HEK293T (cell line): ENCODE measurements around the gene ALOX5AP.

Experiments
- CTCF ChIA-PET: fragments of 350-600 bp; formaldehyde crosslinking; extraction: SDS; loops from one replicate; lab custom pipeline; 2021; ENCODE audit warnings: antibody characterized with exemption, inconsistent platforms; lab: Yijun Ruan, JAX
- POLR2A ChIA-PET: fragments of 350-600 bp; formaldehyde crosslinking; extraction: SDS; loops from one replicate; lab custom pipeline; 2020; ENCODE audit warnings: antibody characterized with exemption, inconsistent platforms; lab: Yijun Ruan, JAX
- DNase-seq: peaks from one replicate; pipeline ENCODE4 v3.0.0; 2012; ENCODE audit warnings: mixed read lengths; ENCODE audit errors: extremely low spot score
- ARNT ChIP-seq: fragments of 450-650 bp; IDR thresholded peaks from 2 replicates; pipeline ENCODE4 v1.6.1; 2017; ENCODE audit warnings: mild to moderate bottlenecking
- BHLHE40 ChIP-seq: fragments of 450-650 bp; IDR thresholded peaks from 2 replicates; pipeline ENCODE4 v1.6.1; 2016; ENCODE audit warnings: mild to moderate bottlenecking, moderate library complexity, borderline replicate concordance
- CTBP1 ChIP-seq: fragments of 450-650 bp; IDR thresholded peaks from 2 replicates; pipeline ENCODE4 v1.6.1; 2016; ENCODE audit warnings: borderline replicate concordance
- ELF4 ChIP-seq: fragments of 450-650 bp; IDR thresholded peaks from 2 replicates; pipeline ENCODE4 v1.6.1; 2017; ENCODE audit warnings: antibody characterized with exemption
- FOXA1 ChIP-seq: fragments of 450-650 bp; IDR thresholded peaks from 2 replicates; pipeline ENCODE4 v1.6.1; 2016; ENCODE audit warnings: mild to moderate bottlenecking
- FOXK2 ChIP-seq: fragments of 450-650 bp; IDR thresholded peaks from 2 replicates; pipeline ENCODE4 v1.6.1; 2016; ENCODE audit warnings: mild to moderate bottlenecking
- FOXM1 ChIP-seq: fragments of 450-650 bp; IDR thresholded peaks from 2 replicates; pipeline ENCODE4 v1.6.1; 2017; ENCODE audit warnings: mild to moderate bottlenecking, borderline replicate concordance
- HDGF ChIP-seq: fragments of 450-650 bp; IDR thresholded peaks from 2 replicates; pipeline ENCODE4 v1.6.1; 2017; ENCODE audit warnings: antibody characterized with exemption, borderline replicate concordance
- L3MBTL2 ChIP-seq: fragments of 450-650 bp; conservative IDR thresholded peaks from 2 replicates; pipeline ENCODE4 v1.6.1; 2016; ENCODE audit warnings: mild to moderate bottlenecking
- LEF1 ChIP-seq: fragments of 450-650 bp; IDR thresholded peaks from 2 replicates; pipeline ENCODE4 v1.6.1; 2017; ENCODE audit warnings: mild to moderate bottlenecking, borderline replicate concordance
- NFRKB ChIP-seq: fragments of 450-650 bp; IDR thresholded peaks from 2 replicates; pipeline ENCODE4 v1.6.1; 2016; ENCODE audit warnings: mild to moderate bottlenecking, moderate library complexity
- SP1 ChIP-seq: fragments of 450-650 bp; IDR thresholded peaks from 2 replicates; pipeline ENCODE4 v1.6.1; 2017
- SUZ12 ChIP-seq: fragments of 450-650 bp; IDR thresholded peaks from 2 replicates; pipeline ENCODE4 v1.6.1; 2016; ENCODE audit warnings: mild to moderate bottlenecking
- TARDBP ChIP-seq: fragments of 450-650 bp; IDR thresholded peaks from 2 replicates; pipeline ENCODE4 v1.6.1; 2016
- ZNF384 ChIP-seq: fragments of 450-650 bp; IDR thresholded peaks from 2 replicates; pipeline ENCODE4 v1.6.1; 2016
- TF ChIP-seq, protein P1 (sequence below): fragments of 450-650 bp; IDR thresholded peaks from 2 replicates; pipeline ENCODE4 v1.6.1; 2016

The ALOX5AP gene

DNA sequence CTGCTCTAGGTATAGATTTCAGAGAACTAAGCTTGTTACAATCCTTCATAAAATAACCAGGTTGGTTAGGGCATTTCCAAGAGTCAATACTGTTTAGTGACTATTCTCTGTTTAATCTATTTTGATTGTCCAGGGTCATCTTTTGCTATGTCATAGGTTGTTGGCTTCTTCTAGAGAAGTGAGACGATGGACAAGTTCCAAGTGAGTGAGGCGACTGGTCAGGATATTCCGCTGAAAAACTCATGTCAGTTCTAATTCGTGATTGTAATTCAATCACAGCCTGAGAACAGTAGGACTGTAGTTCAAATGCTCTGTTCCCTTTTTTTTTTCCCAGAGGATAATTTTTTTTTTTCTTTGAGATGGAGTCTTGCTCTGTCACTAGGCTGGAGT, 15.8 kb upstream of the ALOX5AP start:
- ChIA-PET CTCF (no interaction called here), POLR2A (no interaction called here)
- no peak for TF ChIP-seq BHLHE40
- TF ChIP-seq HDGF = no peak
- TF ChIP-seq SUZ12 = no peak
- no peak for TF ChIP-seq FOXK2
- TF ChIP-seq FOXA1 = no peak
- TF ChIP-seq SP1 = no peak
- no peak for TF ChIP-seq NFRKB
- TF ChIP-seq ELF4 = no peak
- TF ChIP-seq, protein P1, sequence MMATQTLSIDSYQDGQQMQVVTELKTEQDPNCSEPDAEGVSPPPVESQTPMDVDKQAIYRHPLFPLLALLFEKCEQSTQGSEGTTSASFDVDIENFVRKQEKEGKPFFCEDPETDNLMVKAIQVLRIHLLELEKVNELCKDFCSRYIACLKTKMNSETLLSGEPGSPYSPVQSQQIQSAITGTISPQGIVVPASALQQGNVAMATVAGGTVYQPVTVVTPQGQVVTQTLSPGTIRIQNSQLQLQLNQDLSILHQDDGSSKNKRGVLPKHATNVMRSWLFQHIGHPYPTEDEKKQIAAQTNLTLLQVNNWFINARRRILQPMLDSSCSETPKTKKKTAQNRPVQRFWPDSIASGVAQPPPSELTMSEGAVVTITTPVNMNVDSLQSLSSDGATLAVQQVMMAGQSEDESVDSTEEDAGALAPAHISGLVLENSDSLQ = no peak
- no peak for TF ChIP-seq L3MBTL2
- TF ChIP-seq ARNT = no peak
- TF ChIP-seq TARDBP = no peak
- no peak for DNase-seq

DNA sequence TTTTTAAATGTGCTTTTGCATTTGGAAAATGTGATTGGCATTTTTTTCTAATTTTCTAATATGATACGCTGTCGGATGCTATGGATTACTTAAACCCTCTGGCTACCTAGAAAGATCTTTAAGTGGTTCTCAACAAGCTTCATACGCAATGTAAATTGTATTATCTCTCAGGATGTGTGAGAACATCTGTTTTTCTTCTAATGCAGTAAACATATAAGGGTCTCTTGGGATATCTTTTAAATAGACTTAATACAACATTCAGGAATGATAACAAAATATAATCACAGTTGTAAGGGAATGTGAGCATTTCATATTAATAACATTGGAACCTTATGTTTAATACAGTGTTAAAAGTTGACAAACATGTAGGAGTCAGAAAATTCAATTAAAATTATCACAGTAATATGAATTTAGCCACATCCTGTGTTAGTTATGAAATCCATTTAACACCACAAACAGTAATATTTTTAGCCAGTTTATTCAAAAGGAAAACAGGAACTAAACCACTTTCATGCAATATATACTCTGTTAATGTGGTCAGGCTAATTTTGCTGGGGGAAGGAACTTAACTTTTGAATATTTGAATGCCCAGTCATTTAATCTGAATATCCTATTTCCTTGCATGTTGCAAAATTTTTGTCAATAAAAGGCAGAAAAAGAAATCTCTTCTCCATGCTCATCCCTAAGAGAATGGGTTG, 15.0 kb upstream of the ALOX5AP start:
- POLR2A ChIA-PET = no interaction called here
- TF ChIP-seq TARDBP = no peak
- TF ChIP-seq HDGF = no peak
- no peak for TF ChIP-seq CTBP1
- TF ChIP-seq NFRKB = no peak
- no peak for TF ChIP-seq BHLHE40
- no peak for TF ChIP-seq ELF4
- TF ChIP-seq SUZ12 = no peak
- no peak for TF ChIP-seq ZNF384
- DNase-seq = no peak
- CTCF ChIA-PET = no interaction called here

DNA sequence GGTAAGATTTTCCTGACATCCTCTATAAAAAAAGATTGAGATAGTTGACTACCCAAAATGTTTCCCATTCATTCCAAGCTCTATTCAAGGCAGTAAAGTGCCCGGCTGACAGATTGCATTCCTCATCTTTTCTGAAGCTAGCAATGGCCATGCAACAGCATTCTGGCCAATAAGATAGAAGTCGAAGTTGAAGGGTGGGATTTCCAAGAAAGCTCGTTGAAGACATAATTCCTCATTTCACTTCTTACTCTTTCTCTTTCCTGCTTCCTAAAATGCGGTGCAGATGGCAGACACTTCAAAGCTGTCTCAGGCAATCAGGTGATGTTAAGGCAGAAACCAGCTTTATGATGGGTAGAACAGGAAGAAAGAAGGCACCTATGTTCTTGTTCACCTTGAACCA, 13.4 kb upstream of the ALOX5AP start:
- CTCF ChIA-PET = no interaction called here
- POLR2A ChIA-PET = no interaction called here

DNA sequence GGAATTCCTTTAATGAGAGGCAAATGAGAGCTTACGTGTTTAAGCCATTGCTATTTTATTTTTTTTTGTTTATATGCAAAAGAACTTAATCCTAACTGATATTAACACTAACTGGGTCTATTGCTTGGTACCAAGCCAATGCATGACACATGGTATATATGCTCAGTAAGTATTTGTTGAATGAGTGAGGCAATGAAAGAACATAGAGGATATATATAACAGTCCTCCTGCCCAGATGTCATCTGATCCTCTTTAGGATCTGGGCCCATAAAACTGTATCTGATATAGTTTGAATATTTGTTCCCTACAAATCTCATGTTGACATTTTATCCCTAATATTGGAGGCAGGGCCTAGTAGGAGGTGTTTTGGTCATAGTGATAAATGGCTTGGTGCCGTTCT, 13.0 kb upstream of the ALOX5AP start:
- ChIA-PET CTCF (no interaction called here), POLR2A (no interaction called here)
- no peak for DNase-seq
- TF ChIP-seq NFRKB (no peak), LEF1 (no peak), ZNF384 (no peak), FOXK2 (no peak), FOXA1 (no peak), BHLHE40 (no peak), TARDBP (no peak), SP1 (no peak), L3MBTL2 (no peak), FOXM1 (no peak), CTBP1 (no peak), ELF4 (no peak)
- TF ChIP-seq, protein P1 = no peak

More for the DNA sequence above, 13.4 kb upstream of the ALOX5AP start:
- no peak for DNase-seq
- TF ChIP-seq SUZ12 (no peak), ARNT (no peak), LEF1 (no peak), ELF4 (no peak), FOXK2 (no peak), FOXM1 (no peak), SP1 (no peak), L3MBTL2 (no peak), CTBP1 (no peak)

DNA sequence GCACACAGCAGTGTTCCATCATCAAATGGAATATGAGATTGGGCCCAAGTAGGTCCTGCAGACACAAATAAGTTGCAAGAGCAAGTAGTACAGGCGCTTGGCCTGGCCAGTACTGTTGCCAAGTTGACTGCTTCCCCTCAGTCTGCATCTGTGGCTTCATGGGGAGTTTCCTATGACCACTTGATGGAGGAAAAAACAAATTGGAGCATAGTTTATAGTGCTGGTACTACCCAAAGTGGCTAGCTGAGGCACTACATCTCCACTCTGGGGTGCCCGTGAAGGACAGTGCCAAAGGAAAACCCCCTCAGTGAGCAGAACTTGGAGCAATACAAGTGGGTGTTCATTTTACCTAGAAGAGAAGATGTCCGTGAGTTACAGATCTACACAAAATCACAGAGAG, 10.6 kb upstream of the ALOX5AP start:
- ChIA-PET CTCF (no interaction called here), POLR2A (no interaction called here)
- TF ChIP-seq FOXA1 (no peak), ELF4 (no peak), FOXK2 (no peak), TARDBP (no peak), LEF1 (no peak), CTBP1 (no peak), L3MBTL2 (no peak), NFRKB (no peak), ZNF384 (no peak), FOXM1 (no peak)
- TF ChIP-seq, protein P1 = no peak
- no peak for DNase-seq

DNA sequence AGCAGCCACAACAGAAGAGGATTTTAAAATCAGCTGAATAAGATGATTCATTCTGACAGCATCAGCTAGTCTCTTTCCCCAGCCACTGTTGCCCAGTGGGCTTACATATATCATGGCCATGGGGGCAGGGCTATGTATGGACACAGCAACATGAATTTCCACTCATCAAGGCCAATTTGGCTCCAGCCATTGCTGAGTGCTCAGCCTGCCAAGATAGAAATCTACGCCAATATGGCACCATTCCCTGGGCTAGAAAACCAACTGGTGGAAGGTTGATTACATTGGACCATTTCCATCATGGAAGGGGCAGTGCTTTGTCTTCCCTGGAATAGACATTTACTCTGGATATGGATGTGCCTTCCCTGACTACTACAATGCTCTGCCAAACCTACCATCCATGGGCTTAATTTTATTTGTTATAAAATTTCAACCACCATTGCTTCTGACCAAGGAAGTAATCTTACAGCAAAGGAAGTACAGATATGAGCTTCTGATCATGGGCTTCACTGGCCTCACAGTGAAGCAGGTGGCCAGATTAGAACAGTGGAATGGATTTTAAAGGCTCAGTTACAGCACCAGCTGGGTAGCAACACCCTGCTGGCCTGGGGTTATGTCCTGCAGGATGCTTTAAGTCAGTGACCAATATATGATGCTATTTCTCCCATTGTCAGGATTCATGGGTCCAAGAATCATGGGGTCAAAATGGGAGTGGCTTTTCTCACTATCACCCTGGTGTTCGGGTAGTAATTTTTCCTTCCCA, 9.8 kb upstream of the ALOX5AP start:
- TF ChIP-seq BHLHE40 (no peak), SP1 (no peak), ZNF384 (no peak), FOXK2 (no peak), TARDBP (no peak), NFRKB (no peak), HDGF (no peak), CTBP1 (no peak)
- TF ChIP-seq, protein P1 = no peak
- CTCF ChIA-PET = no interaction called here
- POLR2A ChIA-PET = no interaction called here
- no peak for DNase-seq
